Thoracic aorta (tissue), 2 donors: ENCODE measurements around the gene ZNF674. TPM values are rescaled to one million over a fixed set of nuclear protein-coding genes. Genes with fewer than 3 reads are reported as not detected.
"Not testable (repeated sequence)": the region's sequence is repeated elsewhere in the genome, so short reads cannot be mapped to it uniquely, and the experiment has no call there.

Experiments used
- ATAC-seq: fragments of 150-250 bp; one replicate; pipeline ENCODE4 v1.8.0; 2017; ENCODE audit warnings: low read depth; ENCODE audit not compliant: insufficient number of reproducible peaks, low FRiP score
- DNase-seq: peaks from one replicate; pipeline ENCODE4 v3.0.0-alpha.2; 2020; ENCODE audit warnings: low spot score
- H3K27ac ChIP-seq, 2 donors: fragments of 200-600 bp; sonication (generic); 1 replicate in 1 of 2; 2 replicates in 1 of 2; pipeline ENCODE4 v1.5.1; 2016; ENCODE audit warnings: mild to moderate bottlenecking in 2 of 2, moderate library complexity in 2 of 2
- H3K27me3 ChIP-seq: fragments of 200-600 bp; sonication (generic); replicated peaks from 2 replicates; pipeline ENCODE4 v1.6.0; 2016; ENCODE audit warnings: mild to moderate bottlenecking; ENCODE audit not compliant: insufficient read depth
- H3K36me3 ChIP-seq: fragments of 200-600 bp; sonication (generic); one replicate; pipeline ENCODE4 v1.5.1; 2016
- H3K4me1 ChIP-seq, 2 donors: fragments of 200-600 bp; sonication (generic); 1 replicate in 1 of 2; 2 replicates in 1 of 2; pipeline versions ENCODE4 v1.5.1 to v1.6.0; 2016; ENCODE audit warnings: low read depth in 2 of 2, mild to moderate bottlenecking in 1 of 2; ENCODE audit not compliant: control insufficient read depth in 1 of 2
- H3K4me3 ChIP-seq: fragments of 200-600 bp; sonication (generic); 2 replicates; pipeline ENCODE4 v1.5.1; 2016; ENCODE audit warnings: mild to moderate bottlenecking
- H3K9me3 ChIP-seq: fragments of 200-600 bp; sonication (generic); 2 replicates; pipeline ENCODE4 v1.5.1; 2016
- CTCF ChIP-seq: fragments of 200-600 bp; sonication (generic); IDR thresholded peaks from one replicate; pipeline ENCODE4 v1.5.1; 2019; ENCODE audit warnings: antibody characterized with exemption
- total RNA-seq, 2 donors: library from RNA; depleted of rRNA; stranded (reverse); fragments of >200 nt; gene quantifications; one replicate each; pipeline versions ENCODE4 v1.1.0 to v1.2.3, GENCODE V29; 2016

ZNF674 gene
- total RNA-seq, 2 donors from 2014 or later, result 8.1 to 15.6 TPM

GRCh38 chrX:46488712-46489111 is 56.5 kb downstream of the ZNF674 start:
- no peaks in the 10 kb centered on the region for H3K9me3 ChIP-seq
- no peaks in the 10 kb centered on the region for H3K27me3 ChIP-seq
- no peaks in the 10 kb centered on the region for H3K36me3 ChIP-seq
- TF ChIP-seq CTCF, result no peak
- DNase-seq (no peak), ATAC-seq (no peak)
- no peaks in the 10 kb centered on the region for H3K4me1 ChIP-seq
- no peak overlapping the region for H3K4me3 ChIP-seq
- no peak overlapping the region for H3K27ac ChIP-seq

DNA sequence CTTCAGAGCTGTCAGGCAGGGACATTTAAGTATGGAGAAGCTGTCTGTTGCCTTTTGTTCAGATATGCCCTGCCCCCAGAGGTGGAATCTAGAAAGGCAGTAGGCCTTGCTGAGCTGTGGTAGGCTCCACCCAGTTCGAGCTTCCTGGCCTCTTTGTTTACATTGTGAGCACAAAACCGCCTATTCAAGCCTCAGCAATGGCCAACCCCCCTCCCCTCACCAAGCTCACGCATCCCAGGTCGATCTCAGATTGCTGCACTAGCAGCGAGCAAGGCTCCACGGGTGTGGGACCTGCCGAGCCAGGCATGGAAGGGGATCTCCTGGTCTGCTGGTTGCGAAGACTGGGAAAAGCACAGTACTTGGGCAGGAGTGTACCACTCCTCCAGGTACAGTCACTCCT is 59.3 kb downstream of the ZNF674 start:
- no peak overlapping the region for H3K27ac ChIP-seq
- no peaks in the 10 kb centered on the region for H3K27me3 ChIP-seq
- H3K4me1 ChIP-seq, result no peaks in the 10 kb centered on the region
- ATAC-seq (no peak), DNase-seq (no peak)
- no peaks in the 10 kb centered on the region for H3K36me3 ChIP-seq
- H3K4me3 ChIP-seq, result no peak overlapping the region
- H3K9me3 ChIP-seq, result no peaks in the 10 kb centered on the region
- no peak for TF ChIP-seq CTCF

DNA sequence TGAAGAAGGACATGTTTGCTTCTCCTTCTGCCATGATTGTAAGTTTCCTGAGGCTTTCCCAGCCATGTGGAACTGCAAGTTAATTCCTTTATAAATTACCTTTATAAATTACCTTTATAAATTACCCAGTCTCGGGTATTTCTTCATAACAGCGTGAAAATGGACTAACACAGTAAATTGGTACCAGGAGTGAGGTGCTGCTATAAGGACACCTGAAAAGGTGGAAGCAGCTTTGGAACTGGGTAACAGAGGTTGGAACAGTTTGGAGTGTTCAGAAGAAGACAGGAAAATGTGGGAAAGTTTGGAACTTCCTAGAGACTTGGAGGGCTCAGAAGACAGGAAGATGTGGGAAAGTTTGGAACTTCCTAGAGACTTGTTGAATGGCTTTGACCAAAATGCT is 66.6 kb downstream of the ZNF674 start:
- not testable (repeated sequence) for H3K36me3 ChIP-seq, H3K27me3 ChIP-seq, H3K9me3 ChIP-seq, H3K27ac ChIP-seq, H3K4me1 ChIP-seq, ATAC-seq, H3K4me3 ChIP-seq, DNase-seq

DNA sequence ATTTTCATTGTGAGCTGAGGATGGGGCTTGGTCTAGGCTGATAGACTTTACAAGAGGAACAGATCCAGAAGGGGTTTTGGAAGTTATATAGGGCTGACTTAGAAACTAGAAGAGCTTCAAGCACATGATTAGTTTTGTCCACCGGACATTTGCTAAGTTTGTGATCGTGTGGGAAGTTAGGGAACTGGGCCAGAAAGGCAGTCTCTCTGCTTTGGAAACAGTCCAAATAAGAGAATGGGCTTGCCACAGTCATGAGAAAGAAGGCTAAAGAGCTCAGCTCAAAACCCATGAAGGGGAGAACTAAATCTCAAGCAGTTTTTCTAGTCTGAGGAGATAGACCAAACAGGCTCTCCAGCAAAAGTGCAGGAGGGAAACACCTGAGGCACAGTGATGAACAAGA is 67.8 kb downstream of the ZNF674 start:
- no peaks in the 10 kb centered on the region for H3K27me3 ChIP-seq

GRCh38 chrX:46465203-46465602 is 80.0 kb downstream of the ZNF674 start:
- TF ChIP-seq CTCF, result no peak
- peaks cover 2% of the 10 kb centered on the region for H3K36me3 ChIP-seq
- H3K4me3 ChIP-seq, result no peak overlapping the region
- DNase-seq, result no peak
- ATAC-seq, result no peak
- no peak overlapping the region for H3K27ac ChIP-seq
- no peaks in the 10 kb centered on the region for H3K9me3 ChIP-seq
- no peaks in the 10 kb centered on the region for H3K27me3 ChIP-seq
- no peaks in the 10 kb centered on the region for H3K4me1 ChIP-seq

More for the DNA sequence above, 67.8 kb downstream of the ZNF674 start:
- H3K4me3 ChIP-seq, result no peak overlapping the region
- H3K36me3 ChIP-seq, result no peaks in the 10 kb centered on the region
- ATAC-seq, result no peak
- H3K27ac ChIP-seq, result no peak overlapping the region
- H3K4me1 ChIP-seq, result no peaks in the 10 kb centered on the region
- DNase-seq, result no peak
- no peaks in the 10 kb centered on the region for H3K9me3 ChIP-seq
- TF ChIP-seq CTCF, result no peak

GRCh38 chrX:46463682-46464081 is 81.5 kb downstream of the ZNF674 start:
- TF ChIP-seq CTCF, result no peak
- no peak overlapping the region for H3K4me3 ChIP-seq
- H3K4me1 ChIP-seq, result no peaks in the 10 kb centered on the region
- no peak overlapping the region for H3K27ac ChIP-seq
- no peaks in the 10 kb centered on the region for H3K27me3 ChIP-seq
- peaks cover 2% of the 10 kb centered on the region for H3K36me3 ChIP-seq
- DNase-seq (no peak), ATAC-seq (no peak)
- H3K9me3 ChIP-seq, result no peaks in the 10 kb centered on the region
